Neural progenitor cell (in vitro differentiated cells): ENCODE measurements around the gene ITGB8. TPM values are rescaled to one million over a fixed set of nuclear protein-coding genes. Genes with fewer than 3 reads are reported as not detected.
"Not testable (repeated sequence)": the region's sequence is repeated elsewhere in the genome, so short reads cannot be mapped to it uniquely, and the experiment has no call there.

ENCODE experiments used
- DNase-seq: peaks from one replicate; pipeline ENCODE4 v3.0.0-alpha.2; 2016; ENCODE audit warnings: low spot score
- H2AFZ ChIP-seq: fragments of 200-600 bp; sonication (generic); replicated peaks from 2 replicates; pipeline ENCODE4 v1.6.1; 2016; ENCODE audit warnings: antibody characterized with exemption
- H3F3A ChIP-seq: fragments of 200-600 bp; sonication (generic); 2 replicates; pipeline ENCODE4 v1.6.1; 2016; ENCODE audit warnings: antibody characterized with exemption, low read depth
- H3K27ac ChIP-seq: fragments of 200-600 bp; sonication (generic); 2 replicates; pipeline ENCODE4 v1.5.1; 2016; ENCODE audit warnings: mild to moderate bottlenecking
- H3K27me3 ChIP-seq: fragments of 200-600 bp; sonication (generic); 2 replicates; pipeline ENCODE4 v1.6.1; 2016; ENCODE audit warnings: mild to moderate bottlenecking, moderate library complexity
- H3K36me3 ChIP-seq: fragments of 200-600 bp; sonication (generic); 2 replicates; pipeline ENCODE4 v1.5.1; 2016
- H3K4me1 ChIP-seq: fragments of 200-600 bp; sonication (generic); 2 replicates; pipeline ENCODE4 v1.6.1; 2016; ENCODE audit warnings: mixed run types
- H3K4me2 ChIP-seq: fragments of 200-600 bp; sonication (generic); 2 replicates; pipeline ENCODE4 v1.6.1; 2016
- H3K4me3 ChIP-seq: fragments of 200-600 bp; sonication (generic); 2 replicates; pipeline ENCODE4 v1.5.1; 2016
- H3K79me2 ChIP-seq: fragments of 200-600 bp; sonication (generic); 2 replicates; pipeline ENCODE4 v1.6.1; 2016; ENCODE audit warnings: low read depth
- H3K9ac ChIP-seq: fragments of 200-600 bp; sonication (generic); 2 replicates; pipeline ENCODE4 v1.6.1; 2016
- H3K9me3 ChIP-seq: fragments of 200-600 bp; sonication (generic); 2 replicates; pipeline ENCODE4 v1.5.1; 2016; ENCODE audit warnings: low read depth
- H4K20me1 ChIP-seq: fragments of 200-600 bp; sonication (generic); 2 replicates; pipeline ENCODE4 v1.6.1; 2016; ENCODE audit warnings: low read depth
- H3K27ac Mint-ChIP-seq: 3 replicates; pipeline ENCODE4 v1.8.0; 2021; ENCODE audit warnings: mixed read lengths
- H3K27me3 Mint-ChIP-seq: 2 replicates; pipeline ENCODE4 v1.8.0; 2022; ENCODE audit warnings: low read depth, mild to moderate bottlenecking, inconsistent platforms, moderate library complexity, mixed read lengths; ENCODE audit not compliant: insufficient read depth
- H3K36me3 Mint-ChIP-seq: 3 replicates; pipeline ENCODE4 v1.8.0; 2021; ENCODE audit warnings: mixed read lengths
- H3K4me1 Mint-ChIP-seq: 3 replicates; pipeline ENCODE4 v1.8.0; 2021; ENCODE audit warnings: mixed read lengths
- H3K4me3 Mint-ChIP-seq: 3 replicates; pipeline ENCODE4 v1.8.0; 2021; ENCODE audit warnings: mild to moderate bottlenecking, moderate library complexity, mixed read lengths
- H3K9me3 Mint-ChIP-seq: 3 replicates; pipeline ENCODE4 v1.8.0; 2020; ENCODE audit warnings: mixed read lengths
- EZH2 ChIP-seq: fragments of 200-600 bp; sonication (generic); IDR thresholded peaks from 2 replicates; pipeline ENCODE4 v1.6.1; 2017; ENCODE audit warnings: antibody characterized with exemption, mild to moderate bottlenecking, moderate library complexity
- EZH2phosphoT487 ChIP-seq: fragments of 200-600 bp; sonication (generic); IDR thresholded peaks from 2 replicates; pipeline ENCODE4 v1.6.1; 2017; ENCODE audit warnings: antibody characterized with exemption
- total RNA-seq: library from RNA; depleted of rRNA; stranded (reverse); fragments of >200 nt; gene quantifications from 2 replicates; pipeline ENCODE4 v1.2.3, GENCODE V29; 2015; ENCODE audit warnings: low replicate concordance
- TF ChIP-seq, protein P1 (sequence below): fragments of 200-600 bp; sonication (generic); IDR thresholded peaks from 2 replicates; pipeline ENCODE4 v1.5.1; 2017; ENCODE audit warnings: antibody characterized with exemption, mild to moderate bottlenecking

Gene ITGB8
- total RNA-seq, 1 donor from 2014 or later, result 5.3 TPM

DNA sequence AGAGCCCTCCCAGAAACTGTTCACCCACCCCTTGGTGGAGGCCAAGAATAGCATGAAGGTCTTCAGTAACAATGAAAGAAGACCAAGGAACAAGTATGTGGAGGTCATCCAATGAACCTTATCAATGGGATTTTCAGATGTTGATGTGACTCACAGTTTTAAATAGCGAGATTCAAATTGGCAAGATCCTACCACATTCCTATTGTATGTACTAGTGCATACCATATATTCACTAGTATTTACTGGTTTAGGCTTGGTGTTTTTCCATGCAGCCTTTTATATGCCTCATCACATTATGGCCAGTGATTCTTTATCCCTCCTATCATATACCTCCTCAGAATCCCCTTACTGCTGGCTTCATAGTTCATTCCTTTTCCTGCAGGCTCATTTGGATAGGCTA, 54.4 kb downstream of the ITGB8 start:
- no peaks in the 10 kb centered on the region for H3K27me3 Mint-ChIP-seq
- H3K27me3 ChIP-seq, result no peaks in the 10 kb centered on the region
- H3K4me3 ChIP-seq, result no peak overlapping the region
- no peak overlapping the region for H3K27ac Mint-ChIP-seq
- no peak overlapping the region for H3K4me3 Mint-ChIP-seq
- H4K20me1 ChIP-seq, result no peaks in the 10 kb centered on the region
- H3K9ac ChIP-seq, result no peak overlapping the region
- no peaks in the 10 kb centered on the region for H3F3A ChIP-seq
- no peak for DNase-seq
- peaks cover 51% of the 10 kb centered on the region for H3K36me3 Mint-ChIP-seq
- no peaks in the 10 kb centered on the region for H3K4me1 ChIP-seq
- H3K4me1 Mint-ChIP-seq, result no peaks in the 10 kb centered on the region
- no peak overlapping the region for H3K4me2 ChIP-seq
- TF ChIP-seq, protein P1, sequence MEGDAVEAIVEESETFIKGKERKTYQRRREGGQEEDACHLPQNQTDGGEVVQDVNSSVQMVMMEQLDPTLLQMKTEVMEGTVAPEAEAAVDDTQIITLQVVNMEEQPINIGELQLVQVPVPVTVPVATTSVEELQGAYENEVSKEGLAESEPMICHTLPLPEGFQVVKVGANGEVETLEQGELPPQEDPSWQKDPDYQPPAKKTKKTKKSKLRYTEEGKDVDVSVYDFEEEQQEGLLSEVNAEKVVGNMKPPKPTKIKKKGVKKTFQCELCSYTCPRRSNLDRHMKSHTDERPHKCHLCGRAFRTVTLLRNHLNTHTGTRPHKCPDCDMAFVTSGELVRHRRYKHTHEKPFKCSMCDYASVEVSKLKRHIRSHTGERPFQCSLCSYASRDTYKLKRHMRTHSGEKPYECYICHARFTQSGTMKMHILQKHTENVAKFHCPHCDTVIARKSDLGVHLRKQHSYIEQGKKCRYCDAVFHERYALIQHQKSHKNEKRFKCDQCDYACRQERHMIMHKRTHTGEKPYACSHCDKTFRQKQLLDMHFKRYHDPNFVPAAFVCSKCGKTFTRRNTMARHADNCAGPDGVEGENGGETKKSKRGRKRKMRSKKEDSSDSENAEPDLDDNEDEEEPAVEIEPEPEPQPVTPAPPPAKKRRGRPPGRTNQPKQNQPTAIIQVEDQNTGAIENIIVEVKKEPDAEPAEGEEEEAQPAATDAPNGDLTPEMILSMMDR, result no peak
- TF ChIP-seq EZH2phosphoT487, result no peak
- no peaks in the 10 kb centered on the region for H3K9me3 Mint-ChIP-seq
- H3K27ac ChIP-seq, result no peak overlapping the region
- H3K36me3 ChIP-seq, result no peaks in the 10 kb centered on the region
- no peak overlapping the region for H2AFZ ChIP-seq
- H3K9me3 ChIP-seq, result no peaks in the 10 kb centered on the region
- H3K79me2 ChIP-seq, result no peaks in the 10 kb centered on the region

DNA sequence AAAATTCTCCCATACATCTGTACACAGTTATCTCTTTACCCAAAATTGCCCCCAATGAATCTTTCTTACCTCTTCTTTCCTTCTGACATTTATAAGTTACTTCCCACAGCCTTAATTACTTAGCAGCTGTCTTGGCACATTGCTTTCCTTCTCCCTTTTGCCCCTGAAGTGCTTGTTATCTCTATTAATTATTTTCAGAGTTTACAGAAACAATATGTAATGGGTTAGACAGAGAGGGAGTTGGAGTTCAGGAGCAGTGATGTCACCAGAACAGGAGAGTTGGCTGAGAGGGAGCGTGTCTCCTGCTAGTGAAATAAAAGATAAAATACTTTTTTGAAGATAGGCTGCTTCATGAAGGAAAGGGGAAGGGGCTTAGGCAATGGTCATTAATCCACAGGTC, 57.4 kb downstream of the ITGB8 start:
- Mint-ChIP-seq H3K36me3 (peaks cover 38% of the 10 kb centered on the region), H3K9me3 (no peaks in the 10 kb centered on the region), H3K27ac (no peak overlapping the region), H3K27me3 (no peaks in the 10 kb centered on the region), H3K4me1 (no peaks in the 10 kb centered on the region), H3K4me3 (no peak overlapping the region)
- Histone ChIP-seq H4K20me1 (no peaks in the 10 kb centered on the region), H3K36me3 (no peaks in the 10 kb centered on the region), H3K9ac (no peak overlapping the region), H3K79me2 (no peaks in the 10 kb centered on the region), H3K4me1 (no peaks in the 10 kb centered on the region), H3K9me3 (no peaks in the 10 kb centered on the region), H3K4me2 (no peak overlapping the region), H2AFZ (no peak overlapping the region), H3K27me3 (no peaks in the 10 kb centered on the region), H3K27ac (no peak overlapping the region), H3K4me3 (no peak overlapping the region), H3F3A (no peaks in the 10 kb centered on the region)
- no peak for TF ChIP-seq EZH2phosphoT487
- TF ChIP-seq EZH2, result no peak
- TF ChIP-seq, protein P1, result no peak
- DNase-seq, result no peak

DNA sequence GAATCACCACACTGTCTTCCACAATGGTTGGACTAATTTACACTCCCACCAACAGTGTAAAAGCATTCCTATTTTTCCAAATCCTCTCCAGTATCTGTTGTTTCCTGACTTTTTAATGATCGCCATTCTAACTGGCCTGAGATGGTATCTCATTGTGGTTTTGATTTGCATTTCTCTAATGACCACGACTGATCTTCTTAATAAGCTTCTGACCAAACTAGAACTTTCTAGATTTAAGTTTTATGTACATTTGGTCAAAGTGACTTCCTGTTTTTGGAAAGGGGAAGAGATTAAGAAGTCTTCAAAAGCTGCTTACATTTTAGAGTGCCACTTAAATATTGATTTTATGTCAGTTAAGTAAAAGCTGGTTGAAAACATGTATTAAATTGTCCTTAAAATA, 58.5 kb downstream of the ITGB8 start:
- not testable (repeated sequence) for H3K9me3 Mint-ChIP-seq, H3K9ac ChIP-seq, H3K4me1 ChIP-seq, H3K4me3 Mint-ChIP-seq, H3K4me1 Mint-ChIP-seq, H3K36me3 ChIP-seq, H3K27ac Mint-ChIP-seq, H3K4me3 ChIP-seq, H3F3A ChIP-seq, H3K79me2 ChIP-seq, H3K27me3 ChIP-seq, H4K20me1 ChIP-seq, H3K27ac ChIP-seq, H3K27me3 Mint-ChIP-seq, H3K9me3 ChIP-seq, H2AFZ ChIP-seq, H3K4me2 ChIP-seq, DNase-seq
- peaks cover 41% of the 10 kb centered on the region for H3K36me3 Mint-ChIP-seq

DNA sequence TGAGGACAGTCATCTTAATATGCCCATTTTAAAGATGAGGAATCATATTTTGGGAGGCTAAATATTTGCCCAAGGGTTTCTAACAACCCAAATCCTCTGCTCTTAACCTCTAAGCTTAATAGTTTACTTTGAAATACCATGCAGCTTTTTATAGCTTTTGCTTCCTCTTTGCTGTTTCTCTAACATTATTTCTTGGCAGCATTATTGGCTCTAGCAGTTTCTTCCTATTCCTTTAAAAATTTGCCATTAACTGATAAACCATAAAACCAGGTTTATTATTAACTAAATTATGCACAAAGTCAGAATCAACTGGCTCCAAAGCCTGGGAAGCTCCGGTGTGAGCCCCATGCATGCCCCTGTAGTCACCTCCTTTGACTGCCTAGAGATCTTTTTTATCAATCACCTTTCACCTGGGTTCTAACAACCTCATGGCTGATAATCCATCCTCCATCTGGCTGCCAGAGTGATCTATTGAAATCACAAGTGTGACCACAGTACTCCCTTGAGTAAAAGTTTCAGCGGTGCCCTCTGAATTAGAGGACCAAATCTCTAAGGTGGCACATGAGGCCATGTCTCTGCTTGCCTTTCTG, 62.4 kb downstream of the ITGB8 start:
- Histone ChIP-seq H3K4me3 (no peak overlapping the region), H4K20me1 (no peaks in the 10 kb centered on the region), H3K9ac (no peak overlapping the region), H3F3A (no peaks in the 10 kb centered on the region), H3K9me3 (no peaks in the 10 kb centered on the region), H3K36me3 (no peaks in the 10 kb centered on the region), H3K4me1 (peaks cover 2% of the 10 kb centered on the region), H3K79me2 (no peaks in the 10 kb centered on the region), H3K27ac (no peak overlapping the region), H3K4me2 (no peak overlapping the region), H3K27me3 (no peaks in the 10 kb centered on the region), H2AFZ (no peak overlapping the region)
- no peak for DNase-seq
- Mint-ChIP-seq H3K36me3 (peaks cover 44% of the 10 kb centered on the region), H3K9me3 (no peaks in the 10 kb centered on the region), H3K27me3 (peaks cover 3% of the 10 kb centered on the region), H3K27ac (no peak overlapping the region), H3K4me3 (no peak overlapping the region), H3K4me1 (no peaks in the 10 kb centered on the region)
- no peak for TF ChIP-seq EZH2phosphoT487
- TF ChIP-seq EZH2, result no peak
